Mesenchymal stem cell (in vitro differentiated cells and primary cell): Measurements from ENCODE around the gene KIRREL3.

ENCODE experiments used
- DNase-seq: peaks from one replicate; pipeline ENCODE4 v3.0.0-alpha.2; 2013
- H2AFZ ChIP-seq: one replicate; pipeline ENCODE4 v1.6.1; 2013; ENCODE audit warnings: low read depth, mild to moderate bottlenecking, control low read depth, inconsistent platforms, low read length, moderate library complexity
- H2AK5ac ChIP-seq: 2 replicates; pipeline ENCODE4 v1.6.1; 2013; ENCODE audit warnings: low read length, moderate library complexity, mild to moderate bottlenecking, inconsistent platforms; ENCODE audit not compliant: severe bottlenecking
- H2BK120ac ChIP-seq: one replicate; pipeline ENCODE4 v1.6.1; 2013; ENCODE audit warnings: low read depth, mild to moderate bottlenecking, inconsistent platforms, low read length, moderate library complexity
- H2BK12ac ChIP-seq, 2 experiments: one replicate each; pipeline ENCODE4 v1.6.1; 2013; ENCODE audit warnings: inconsistent platforms in 2 of 2, low read length in 2 of 2, mild to moderate bottlenecking in 2 of 2, moderate library complexity in 2 of 2, control low read depth in 1 of 2
- H2BK15ac ChIP-seq: one replicate; pipeline ENCODE4 v1.6.1; 2013; ENCODE audit warnings: mild to moderate bottlenecking, low read depth, inconsistent platforms; ENCODE audit not compliant: poor library complexity, severe bottlenecking
- H2BK5ac ChIP-seq: 2 replicates; pipeline ENCODE4 v1.6.1; 2013; ENCODE audit warnings: low read depth, mild to moderate bottlenecking, low read length, control low read depth, inconsistent platforms; ENCODE audit not compliant: poor library complexity, severe bottlenecking
- H3K14ac ChIP-seq, 2 experiments: one replicate each; pipeline ENCODE4 v1.6.1; 2013; ENCODE audit warnings: inconsistent platforms in 2 of 2, low read length in 2 of 2, control low read depth in 1 of 2, mild to moderate bottlenecking in 1 of 2, moderate library complexity in 1 of 2
- H3K18ac ChIP-seq, 2 experiments: one replicate each; pipeline ENCODE4 v1.6.1; 2013; ENCODE audit warnings: inconsistent platforms in 2 of 2, low read length in 2 of 2, control low read depth in 1 of 2, low read depth in 1 of 2, mild to moderate bottlenecking in 1 of 2
- H3K23ac ChIP-seq, 2 experiments: one replicate each; pipeline ENCODE4 v1.6.1; 2013; ENCODE audit warnings: inconsistent platforms in 2 of 2, low read length in 2 of 2, mild to moderate bottlenecking in 2 of 2, moderate library complexity in 2 of 2, control low read depth in 1 of 2
- H3K27ac ChIP-seq: 2 replicates; pipeline ENCODE4 v1.5.1; 2013; ENCODE audit warnings: mild to moderate bottlenecking, moderate library complexity, low read length, control low read depth, inconsistent platforms; ENCODE audit not compliant: poor library complexity, severe bottlenecking
- H3K27me3 ChIP-seq, 2 experiments: 2 replicates each; pipeline versions ENCODE4 v1.6.1 to v1.7.0; 2013; ENCODE audit warnings: low read length in 2 of 2, mild to moderate bottlenecking in 2 of 2, moderate library complexity in 2 of 2, control low read depth in 1 of 2, inconsistent platforms in 1 of 2; ENCODE audit not compliant: control insufficient read depth in 1 of 2, insufficient read depth in 1 of 2
- H3K36me3 ChIP-seq, 2 experiments: 2 replicates each; pipeline versions ENCODE4 v1.6.1 to v1.7.0; 2013; ENCODE audit warnings: low read length in 2 of 2, control low read depth in 1 of 2, inconsistent platforms in 1 of 2, low read depth in 1 of 2, mild to moderate bottlenecking in 1 of 2; ENCODE audit not compliant: insufficient read depth in 2 of 2, control insufficient read depth in 1 of 2
- H3K4ac ChIP-seq, 2 experiments: one replicate each; pipeline ENCODE4 v1.6.1; 2013; ENCODE audit warnings: inconsistent platforms in 2 of 2, low read length in 2 of 2, mild to moderate bottlenecking in 2 of 2, moderate library complexity in 2 of 2, control low read depth in 1 of 2, low read depth in 1 of 2
- H3K4me1 ChIP-seq: 2 replicates; pipeline ENCODE4 v1.6.1; 2013; ENCODE audit warnings: low read depth, low read length, control low read depth; ENCODE audit not compliant: control insufficient read depth, insufficient read depth
- H3K4me2 ChIP-seq: 2 replicates; pipeline ENCODE4 v1.6.1; 2013; ENCODE audit warnings: low read length, mild to moderate bottlenecking, inconsistent platforms; ENCODE audit not compliant: poor library complexity, severe bottlenecking
- H3K4me3 ChIP-seq, 2 experiments: 2 replicates each; pipeline versions ENCODE4 v1.5.1 to v1.7.0; 2013; ENCODE audit warnings: low read length in 2 of 2, mild to moderate bottlenecking in 2 of 2, control low read depth in 1 of 2, low read depth in 1 of 2; ENCODE audit not compliant: insufficient read depth in 1 of 2
- H3K79me1 ChIP-seq: replicated peaks from 2 replicates; pipeline ENCODE4 v1.6.1; 2013; ENCODE audit warnings: mild to moderate bottlenecking, control low read depth, low read length, inconsistent platforms; ENCODE audit not compliant: poor library complexity, severe bottlenecking
- H3K9ac ChIP-seq: 2 replicates; pipeline ENCODE4 v1.7.0; 2013; ENCODE audit warnings: mild to moderate bottlenecking, low read length, moderate library complexity
- H3K9me3 ChIP-seq: 2 replicates; pipeline ENCODE4 v1.7.0; 2013; ENCODE audit warnings: mild to moderate bottlenecking, low read length; ENCODE audit not compliant: control insufficient read depth
- H4K8ac ChIP-seq: one replicate; pipeline ENCODE4 v1.6.1; 2013; ENCODE audit warnings: inconsistent platforms, mild to moderate bottlenecking, low read length, moderate library complexity
- H4K91ac ChIP-seq: one replicate; pipeline ENCODE4 v1.6.1; 2013; ENCODE audit warnings: mild to moderate bottlenecking, low read length, inconsistent platforms
- WGBS: methylation state at CpG from one replicate; pipeline ENCODE4 v1.1.7; 2013; ENCODE audit warnings: mixed read lengths; 5-methylcytosine and 5-hydroxymethylcytosine counted together

The KIRREL3 gene

DNA sequence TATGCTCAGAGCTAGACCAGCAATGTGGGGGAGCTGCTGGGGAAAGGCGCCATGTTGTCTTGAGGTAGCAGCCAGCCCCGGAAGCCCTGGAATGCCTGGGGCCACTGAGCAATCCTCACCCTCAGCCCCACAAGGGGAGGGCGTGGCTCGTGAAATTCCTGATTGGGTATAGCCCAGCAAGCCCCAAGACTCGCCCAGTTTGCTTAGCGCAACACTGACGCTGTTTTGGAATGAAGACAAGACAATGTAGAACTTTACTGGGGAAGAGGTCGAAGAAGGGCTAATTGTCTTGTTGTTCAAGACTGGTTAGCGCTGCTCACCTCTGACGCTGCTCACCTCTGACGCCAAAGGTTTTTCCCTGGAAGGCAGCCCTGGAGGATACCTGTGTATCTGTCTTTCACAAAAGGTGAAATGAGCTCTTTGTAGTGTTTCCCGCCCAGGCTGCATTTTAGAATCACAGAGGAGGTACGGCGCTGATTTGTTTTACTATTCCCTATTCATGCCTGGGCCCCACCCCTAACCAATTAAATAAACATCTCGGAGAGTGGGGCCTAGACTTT lies 597.5 kb downstream of the KIRREL3 start:
- H2AK5ac ChIP-seq: no peak overlapping the region
- peak overlapping the region; percentile 29 for H4K91ac ChIP-seq
- no peak overlapping the region for H3K27ac ChIP-seq
- no peaks in the 10 kb centered on the region for H3K27me3 ChIP-seq
- no peak overlapping the region for H2BK5ac ChIP-seq
- DNase-seq: no peak
- H3K36me3 ChIP-seq: peaks cover 9 to 31% of the 10 kb centered on the region in 2 experiments
- no peak overlapping the region for H3K18ac ChIP-seq
- H3K4me2 ChIP-seq: no peak overlapping the region
- H3K4ac ChIP-seq: no peak overlapping the region
- no peak overlapping the region for H3K9ac ChIP-seq
- H2AFZ ChIP-seq: no peak overlapping the region
- no peak overlapping the region for H2BK12ac ChIP-seq
- H2BK120ac ChIP-seq: no peak overlapping the region
- H3K14ac ChIP-seq: no peak overlapping the region
- no peak overlapping the region for H3K4me3 ChIP-seq
- WGBS: 72% methylated on average over 15 of the region's 15 CpGs
- peaks cover 6% of the 10 kb centered on the region for H3K4me1 ChIP-seq
- H3K23ac ChIP-seq: no peak overlapping the region
- H4K8ac ChIP-seq: no peak overlapping the region
- no peaks in the 10 kb centered on the region for H3K9me3 ChIP-seq
- peaks cover 4% of the 10 kb centered on the region for H3K79me1 ChIP-seq
- no peak overlapping the region for H2BK15ac ChIP-seq

DNA sequence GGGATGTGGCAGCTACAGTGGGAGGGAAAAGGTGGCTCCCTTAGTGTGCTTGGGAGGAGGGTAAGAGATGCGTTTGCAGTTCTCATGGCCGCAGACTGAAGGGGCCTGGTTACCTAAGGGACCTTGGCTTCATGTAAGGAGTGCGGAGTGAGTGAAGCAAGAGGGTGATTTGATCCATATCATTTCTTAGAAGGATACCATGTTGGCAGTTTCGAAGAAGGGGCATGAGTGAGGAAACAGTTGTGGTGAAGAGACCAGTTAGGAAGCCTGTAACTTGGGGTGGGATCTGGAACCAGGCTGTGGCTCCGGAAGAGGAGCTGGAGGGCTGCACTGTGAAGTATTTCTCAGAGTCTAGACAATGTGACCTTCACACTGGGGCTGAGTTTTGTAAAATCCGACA lies 600.1 kb downstream of the KIRREL3 start:
- no peak overlapping the region for H3K27ac ChIP-seq
- 93% methylated on average over 6 of the region's 6 CpGs for WGBS
- no peak overlapping the region for H2AFZ ChIP-seq
- H3K14ac ChIP-seq: no peak overlapping the region
- no peak overlapping the region for H3K4ac ChIP-seq
- no peak overlapping the region for H3K4me2 ChIP-seq
- H2BK12ac ChIP-seq: no peak overlapping the region
- no peaks in the 10 kb centered on the region for H3K9me3 ChIP-seq
- no peak overlapping the region for H2BK5ac ChIP-seq
- H3K27me3 ChIP-seq: no peaks in the 10 kb centered on the region
- no peak overlapping the region for H4K91ac ChIP-seq
- H3K36me3 ChIP-seq: peaks cover 0 to 8% of the 10 kb centered on the region in 2 experiments
- no peak overlapping the region for H2BK15ac ChIP-seq
- no peak overlapping the region for H4K8ac ChIP-seq
- no peak overlapping the region for H3K4me3 ChIP-seq
- DNase-seq: no peak
- no peak overlapping the region for H3K18ac ChIP-seq
- H3K4me1 ChIP-seq: peaks cover under 1% of the 10 kb centered on the region
- H2BK120ac ChIP-seq: no peak overlapping the region
- H2AK5ac ChIP-seq: no peak overlapping the region
- H3K79me1 ChIP-seq: peaks cover 5% of the 10 kb centered on the region
- no peak overlapping the region for H3K9ac ChIP-seq
- no peak overlapping the region for H3K23ac ChIP-seq

DNA sequence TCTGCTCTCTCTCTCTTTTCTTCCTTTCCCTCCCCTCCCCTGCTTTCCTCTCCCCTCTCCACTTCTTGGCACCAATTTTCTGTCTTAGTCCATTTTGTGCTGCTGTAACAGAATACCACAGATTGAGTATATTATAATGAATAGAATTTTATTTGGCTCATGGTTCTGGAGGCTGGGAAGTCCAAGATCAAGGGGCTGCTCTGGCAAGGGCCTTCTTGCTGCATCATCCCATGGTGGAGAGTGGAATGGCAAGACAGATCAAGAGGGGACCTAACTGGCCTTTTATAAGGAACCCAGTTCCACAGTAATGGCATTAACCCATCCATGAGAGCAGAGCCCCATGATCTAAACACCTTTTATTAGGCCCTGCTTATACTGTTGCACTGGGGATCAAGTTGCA lies 600.6 kb downstream of the KIRREL3 start:
- H3K27me3 ChIP-seq: no peaks in the 10 kb centered on the region

DNA sequence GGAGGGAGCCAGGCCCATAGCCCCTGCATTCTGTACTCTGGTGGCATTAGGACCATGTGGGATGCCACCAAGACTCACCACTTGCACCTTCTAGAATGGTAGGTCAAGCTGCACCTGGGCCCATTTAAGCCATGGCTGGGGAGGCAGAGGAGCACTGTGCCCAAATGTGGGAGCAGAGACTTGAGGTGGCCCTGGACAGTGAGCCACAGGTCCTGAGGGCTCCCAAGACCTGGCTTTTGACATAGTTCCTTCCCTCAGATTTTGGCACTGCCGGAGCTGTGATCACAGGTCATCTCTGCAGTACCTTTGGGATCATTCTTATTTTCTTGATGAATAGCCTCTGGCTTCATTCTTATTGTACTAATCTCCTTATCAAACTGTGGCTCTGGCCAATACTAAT lies 601.8 kb downstream of the KIRREL3 start:
- Histone ChIP-seq H3K9ac (no peak overlapping the region), H3K4me3 (no peak overlapping the region), H4K91ac (no peak overlapping the region), H2AFZ (no peak overlapping the region), H2BK15ac (no peak overlapping the region), H3K4me2 (no peak overlapping the region), H2BK120ac (no peak overlapping the region), H3K27me3 (no peaks in the 10 kb centered on the region), H4K8ac (no peak overlapping the region), H3K36me3 (peaks cover 0 to 8% of the 10 kb centered on the region in 2 experiments), H3K9me3 (no peaks in the 10 kb centered on the region), H3K4me1 (no peaks in the 10 kb centered on the region), H3K18ac (no peak overlapping the region), H3K4ac (no peak overlapping the region), H2BK5ac (no peak overlapping the region), H3K23ac (no peak overlapping the region), H2AK5ac (no peak overlapping the region), H2BK12ac (no peak overlapping the region), H3K79me1 (peaks cover 3% of the 10 kb centered on the region), H3K14ac (no peak overlapping the region), H3K27ac (no peak overlapping the region)
- WGBS: 100% methylated on average over 1 of the region's 1 CpG
- no peak for DNase-seq

More for the DNA sequence above, 600.6 kb downstream of the KIRREL3 start:
- no peak overlapping the region for H2BK120ac ChIP-seq
- peaks cover 0 to 8% of the 10 kb centered on the region in 2 experiments for H3K36me3 ChIP-seq
- H3K23ac ChIP-seq: no peak overlapping the region
- H2BK15ac ChIP-seq: no peak overlapping the region
- H2BK5ac ChIP-seq: no peak overlapping the region
- peaks cover 6% of the 10 kb centered on the region for H3K79me1 ChIP-seq
- H3K18ac ChIP-seq: no peak overlapping the region
- H3K14ac ChIP-seq: no peak overlapping the region
- no peak overlapping the region for H3K9ac ChIP-seq
- H2AFZ ChIP-seq: no peak overlapping the region
- H4K8ac ChIP-seq: no peak overlapping the region
- no peak overlapping the region for H3K4ac ChIP-seq
- no peaks in the 10 kb centered on the region for H3K4me1 ChIP-seq
- no peak for DNase-seq
- no peak overlapping the region for H2AK5ac ChIP-seq
- no peak overlapping the region for H2BK12ac ChIP-seq
- H3K9me3 ChIP-seq: no peaks in the 10 kb centered on the region
- no peak overlapping the region for H3K4me2 ChIP-seq
- H4K91ac ChIP-seq: no peak overlapping the region
- H3K27ac ChIP-seq: no peak overlapping the region
- no peak overlapping the region for H3K4me3 ChIP-seq
